Thoracic aorta (tissue), 2 donors: Measurements from ENCODE around the gene PCBP3. TPM values are rescaled to one million over a fixed set of nuclear protein-coding genes. Genes with fewer than 3 reads are reported as not detected.

Experiments
- ATAC-seq: fragments of 150-250 bp; one replicate; pipeline ENCODE4 v1.8.0; 2017; ENCODE audit warnings: low read depth; ENCODE audit not compliant: insufficient number of reproducible peaks, low FRiP score
- DNase-seq: peaks from one replicate; pipeline ENCODE4 v3.0.0-alpha.2; 2020; ENCODE audit warnings: low spot score
- H3K27ac ChIP-seq, 2 donors: fragments of 200-600 bp; sonication (generic); 1 replicate in 1 of 2; 2 replicates in 1 of 2; pipeline ENCODE4 v1.5.1; 2016; ENCODE audit warnings: mild to moderate bottlenecking in 2 of 2, moderate library complexity in 2 of 2
- H3K27me3 ChIP-seq: fragments of 200-600 bp; sonication (generic); replicated peaks from 2 replicates; pipeline ENCODE4 v1.6.0; 2016; ENCODE audit warnings: mild to moderate bottlenecking; ENCODE audit not compliant: insufficient read depth
- H3K36me3 ChIP-seq: fragments of 200-600 bp; sonication (generic); one replicate; pipeline ENCODE4 v1.5.1; 2016
- H3K4me1 ChIP-seq, 2 donors: fragments of 200-600 bp; sonication (generic); 1 replicate in 1 of 2; 2 replicates in 1 of 2; pipeline versions ENCODE4 v1.5.1 to v1.6.0; 2016; ENCODE audit warnings: low read depth in 2 of 2, mild to moderate bottlenecking in 1 of 2; ENCODE audit not compliant: control insufficient read depth in 1 of 2
- H3K4me3 ChIP-seq: fragments of 200-600 bp; sonication (generic); 2 replicates; pipeline ENCODE4 v1.5.1; 2016; ENCODE audit warnings: mild to moderate bottlenecking
- H3K9me3 ChIP-seq: fragments of 200-600 bp; sonication (generic); 2 replicates; pipeline ENCODE4 v1.5.1; 2016
- total RNA-seq, 2 donors: library from RNA; depleted of rRNA; stranded (reverse); fragments of >200 nt; gene quantifications; one replicate each; pipeline versions ENCODE4 v1.1.0 to v1.2.3, GENCODE V29; 2016
- TF ChIP-seq, protein P1 (sequence below): fragments of 200-600 bp; sonication (generic); IDR thresholded peaks from one replicate; pipeline ENCODE4 v1.5.1; 2019; ENCODE audit warnings: antibody characterized with exemption

Gene PCBP3
- total RNA-seq, 2 donors from 2014 or later: 4.5 to 28.4 TPM

DNA sequence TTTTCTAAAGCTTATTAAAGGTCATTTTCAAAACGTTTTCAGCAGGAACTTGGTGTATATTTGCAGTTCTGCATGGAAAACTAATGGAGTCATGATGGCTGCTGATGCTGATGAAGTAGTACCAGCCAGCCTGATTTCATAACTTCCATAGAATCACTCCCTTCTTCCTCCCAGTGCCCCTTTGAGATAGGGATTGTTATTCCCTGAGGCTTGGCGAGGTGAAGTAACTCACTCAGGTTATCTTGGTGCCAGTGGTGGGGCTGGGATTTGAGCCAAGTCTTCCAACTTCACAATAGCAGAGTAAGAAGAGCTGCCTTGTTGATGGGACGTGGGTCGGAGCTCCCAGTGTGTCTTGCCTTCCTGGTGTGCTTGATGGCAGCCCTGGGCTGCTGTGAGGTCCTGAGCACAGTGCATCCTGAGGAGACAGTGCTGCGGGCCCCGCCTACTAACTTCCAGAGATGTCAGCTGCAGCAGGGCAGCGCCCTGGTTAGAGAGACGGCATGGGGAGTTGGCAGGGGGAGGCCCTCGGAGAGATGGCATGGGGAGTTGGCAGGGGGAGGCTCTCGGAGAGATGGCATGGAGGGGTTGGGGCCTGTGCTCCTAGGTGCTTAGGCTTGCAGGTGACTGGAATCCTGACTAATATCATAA, 92.6 kb downstream of the PCBP3 start:
- TF ChIP-seq, protein P1, sequence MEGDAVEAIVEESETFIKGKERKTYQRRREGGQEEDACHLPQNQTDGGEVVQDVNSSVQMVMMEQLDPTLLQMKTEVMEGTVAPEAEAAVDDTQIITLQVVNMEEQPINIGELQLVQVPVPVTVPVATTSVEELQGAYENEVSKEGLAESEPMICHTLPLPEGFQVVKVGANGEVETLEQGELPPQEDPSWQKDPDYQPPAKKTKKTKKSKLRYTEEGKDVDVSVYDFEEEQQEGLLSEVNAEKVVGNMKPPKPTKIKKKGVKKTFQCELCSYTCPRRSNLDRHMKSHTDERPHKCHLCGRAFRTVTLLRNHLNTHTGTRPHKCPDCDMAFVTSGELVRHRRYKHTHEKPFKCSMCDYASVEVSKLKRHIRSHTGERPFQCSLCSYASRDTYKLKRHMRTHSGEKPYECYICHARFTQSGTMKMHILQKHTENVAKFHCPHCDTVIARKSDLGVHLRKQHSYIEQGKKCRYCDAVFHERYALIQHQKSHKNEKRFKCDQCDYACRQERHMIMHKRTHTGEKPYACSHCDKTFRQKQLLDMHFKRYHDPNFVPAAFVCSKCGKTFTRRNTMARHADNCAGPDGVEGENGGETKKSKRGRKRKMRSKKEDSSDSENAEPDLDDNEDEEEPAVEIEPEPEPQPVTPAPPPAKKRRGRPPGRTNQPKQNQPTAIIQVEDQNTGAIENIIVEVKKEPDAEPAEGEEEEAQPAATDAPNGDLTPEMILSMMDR: no peak
- Histone ChIP-seq H3K9me3 (no peaks in the 10 kb centered on the region), H3K4me1 (no peaks in the 10 kb centered on the region), H3K27me3 (no peaks in the 10 kb centered on the region), H3K36me3 (no peaks in the 10 kb centered on the region), H3K4me3 (no peak overlapping the region), H3K27ac (no peak overlapping the region)
- ATAC-seq: no peak
- no peak for DNase-seq

DNA sequence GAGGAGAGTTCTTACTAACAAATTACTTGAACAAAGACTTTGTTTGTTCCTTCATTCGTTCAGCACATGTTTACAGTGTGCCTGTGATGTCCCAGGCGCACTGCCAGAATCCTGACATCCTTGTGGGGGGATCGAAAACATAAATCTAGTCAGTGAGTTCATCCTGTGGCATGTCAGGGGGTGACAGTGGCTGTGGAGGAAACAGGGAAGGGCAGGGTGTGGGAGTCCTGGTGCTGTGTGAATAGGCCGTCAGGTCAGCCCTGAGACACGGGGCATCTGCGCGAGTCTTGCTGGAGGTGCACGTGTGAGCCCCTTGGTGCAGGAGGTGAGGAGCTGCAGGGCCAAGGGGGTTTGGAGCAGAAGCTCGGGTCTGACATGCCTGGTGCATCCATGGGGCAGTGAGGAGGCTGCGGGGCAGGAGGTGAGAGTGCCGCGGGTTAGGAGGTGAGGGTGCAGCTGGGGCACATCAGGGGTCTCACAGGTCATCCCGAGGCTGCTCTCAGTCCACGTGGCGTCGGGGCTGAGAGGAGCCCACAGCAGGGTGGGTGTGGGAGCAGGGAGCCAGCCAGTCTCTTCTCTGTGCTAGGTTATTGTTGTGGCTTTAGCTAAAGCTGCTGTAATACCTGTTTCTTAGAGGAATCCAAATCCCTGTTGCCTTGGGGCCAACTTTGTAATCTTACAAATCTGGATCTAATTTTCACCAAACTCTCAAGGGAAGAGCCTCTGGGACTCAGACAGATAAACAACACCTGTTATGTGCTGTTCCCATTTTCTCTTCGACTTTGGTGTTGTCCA, 93.4 kb downstream of the PCBP3 start:
- H3K4me1 ChIP-seq: no peaks in the 10 kb centered on the region
- H3K27ac ChIP-seq: no peak overlapping the region
- no peak overlapping the region for H3K4me3 ChIP-seq
- no peak for ATAC-seq
- H3K36me3 ChIP-seq: no peaks in the 10 kb centered on the region
- TF ChIP-seq, protein P1: no peak
- DNase-seq: no peak
- H3K27me3 ChIP-seq: no peaks in the 10 kb centered on the region
- no peaks in the 10 kb centered on the region for H3K9me3 ChIP-seq

DNA sequence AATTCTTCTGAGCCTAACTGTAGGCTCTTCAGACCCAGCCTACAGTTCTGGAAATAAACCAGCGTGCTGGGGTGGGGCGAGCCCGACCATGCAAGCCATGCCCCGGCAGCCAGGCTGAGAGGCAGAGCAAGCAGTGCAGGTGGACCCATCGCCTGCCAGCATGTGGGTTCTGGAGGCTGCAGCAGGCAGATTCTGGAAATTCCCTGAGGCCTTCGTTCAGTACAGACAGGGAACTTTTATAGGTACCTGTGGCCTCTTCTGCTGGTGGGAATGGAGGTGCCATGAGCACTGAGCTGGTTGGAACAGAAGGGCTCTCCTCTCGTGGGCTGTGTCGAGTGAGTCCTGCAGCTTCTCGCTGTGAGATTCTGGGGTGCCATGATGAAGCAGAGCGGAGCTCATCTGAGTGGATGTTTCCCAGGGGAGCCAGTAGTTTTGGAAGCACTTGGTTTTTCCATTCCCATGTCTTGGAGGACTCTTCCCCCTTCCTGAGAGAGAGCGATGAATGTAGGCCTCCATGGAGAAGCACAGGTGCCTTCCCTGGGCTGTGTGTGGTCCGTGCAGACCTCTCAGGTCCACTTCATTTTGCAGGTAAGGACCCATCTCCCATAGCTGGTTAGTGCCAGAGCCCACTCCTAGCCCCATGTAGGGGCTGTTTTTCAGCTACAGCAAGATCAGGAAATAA, 94.1 kb downstream of the PCBP3 start:
- no peaks in the 10 kb centered on the region for H3K36me3 ChIP-seq
- H3K4me1 ChIP-seq: no peaks in the 10 kb centered on the region
- no peaks in the 10 kb centered on the region for H3K27me3 ChIP-seq
- no peaks in the 10 kb centered on the region for H3K9me3 ChIP-seq
- DNase-seq: no peak
- TF ChIP-seq, protein P1: no peak
- no peak for ATAC-seq
- H3K27ac ChIP-seq: no peak overlapping the region
- no peak overlapping the region for H3K4me3 ChIP-seq

DNA sequence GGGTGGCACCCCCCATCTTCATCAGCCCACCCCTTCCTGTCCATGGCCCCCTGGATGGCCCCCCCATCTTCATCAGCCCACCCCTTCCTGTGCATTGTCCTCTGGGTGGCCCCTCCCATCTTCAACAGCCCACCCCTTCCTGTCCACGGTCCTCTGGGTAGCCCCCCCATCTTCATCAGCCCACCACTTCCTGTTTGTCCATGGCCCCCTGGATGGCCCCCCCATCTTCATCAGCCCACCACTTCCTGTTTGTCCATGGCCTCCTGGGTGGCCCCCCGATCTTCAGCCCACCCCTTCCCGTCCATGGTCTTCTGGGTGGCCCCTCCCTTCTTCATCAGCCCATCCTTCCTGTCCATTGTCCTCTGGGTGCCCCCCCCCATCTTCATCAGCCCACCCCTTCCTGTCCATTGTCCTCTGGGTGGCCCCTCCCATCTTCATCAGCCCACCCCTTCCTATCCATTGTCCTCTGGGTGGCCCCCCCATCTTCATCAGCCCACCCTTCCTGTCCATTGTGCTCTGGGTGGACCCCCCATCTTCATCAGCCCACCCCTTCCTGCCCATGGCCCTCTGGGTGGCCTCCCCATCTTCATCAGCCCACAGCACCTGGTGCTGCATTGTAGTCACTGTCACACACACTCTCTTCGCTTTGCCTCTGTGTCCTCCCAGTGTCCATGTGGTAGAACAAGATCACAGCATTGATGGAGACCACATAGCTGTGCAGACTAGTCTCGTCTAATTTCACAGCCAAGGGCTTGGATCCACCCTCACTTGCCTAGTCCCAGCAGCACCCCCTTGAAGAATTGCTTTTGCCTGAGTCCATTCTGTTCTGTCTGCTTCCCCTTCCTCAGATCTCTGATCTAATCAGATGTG, 95.9 kb downstream of the PCBP3 start:
- Histone ChIP-seq H3K27ac (no peak overlapping the region), H3K36me3 (no peaks in the 10 kb centered on the region), H3K9me3 (no peaks in the 10 kb centered on the region), H3K4me3 (no peak overlapping the region), H3K4me1 (no peaks in the 10 kb centered on the region), H3K27me3 (no peaks in the 10 kb centered on the region)
- TF ChIP-seq, protein P1: no peak
- ATAC-seq: no peak
- DNase-seq: no peak
